CD4-positive, alpha-beta T cell (primary cell): ENCODE data around the gene WDR86. TPM values are rescaled to one million over a fixed set of nuclear protein-coding genes. Genes with fewer than 3 reads are reported as not detected.
A peak's percentile ranks its signal among the peaks of the same experiment; 100 is the strongest.

ENCODE experiments used
- ATAC-seq: fragments of 200-7000 bp; cut with Tn5 transposase; one replicate; pipeline ENCODE4 v1.10.0; 2022; ENCODE audit warnings: mild to moderate bottlenecking; ENCODE audit not compliant: poor library complexity
- CTCF ChIA-PET: fragments of 350-600 bp; sonication (Branson Sonifier 250); formaldehyde crosslinking; loops from one replicate; lab custom pipeline; 2021; ENCODE audit warnings: antibody characterized with exemption, inconsistent platforms; lab: Charles Lee
- POLR2A ChIA-PET: fragments of 350-600 bp; sonication (Branson Sonifier 250); formaldehyde crosslinking; loops from one replicate; lab custom pipeline; 2021; ENCODE audit warnings: antibody characterized with exemption, inconsistent platforms; lab: Charles Lee
- DNase-seq, 14 experiments: peaks; one replicate each; pipeline ENCODE4 v3.0.0-alpha.2; 2013 to 2020; ENCODE audit warnings: mixed read lengths in 2 of 14
- H3K27ac ChIP-seq, 2 donors: one replicate each; pipeline versions ENCODE4 v1.5.1 to v1.7.0; 2013; ENCODE audit warnings: low read length in 2 of 2, low read depth in 1 of 2, mild to moderate bottlenecking in 1 of 2
- H3K27me3 ChIP-seq, 2 experiments: 1 replicate in 1 of 2; 2 replicates in 1 of 2; pipeline versions ENCODE4 v1.6.1 to v1.7.0; 2013; ENCODE audit warnings: low read length in 2 of 2, control low read depth in 1 of 2, mild to moderate bottlenecking in 1 of 2, moderate library complexity in 1 of 2; ENCODE audit not compliant: insufficient read depth in 2 of 2, control insufficient read depth in 1 of 2
- H3K36me3 ChIP-seq: one replicate; pipeline ENCODE4 v1.6.1; 2013; ENCODE audit warnings: low read length, control low read depth; ENCODE audit not compliant: insufficient read depth
- H3K4me1 ChIP-seq: one replicate; pipeline ENCODE4 v1.6.1; 2013; ENCODE audit warnings: low read length, control low read depth; ENCODE audit not compliant: insufficient read depth
- H3K4me3 ChIP-seq: one replicate; pipeline ENCODE4 v1.5.1; 2013; ENCODE audit warnings: mild to moderate bottlenecking, low read length, moderate library complexity
- H3K9me3 ChIP-seq, 2 experiments: 1 replicate in 1 of 2; 2 replicates in 1 of 2; pipeline versions ENCODE4 v1.6.1 to v1.7.0; 2013; ENCODE audit warnings: low read length in 2 of 2, mild to moderate bottlenecking in 2 of 2, control low read depth in 1 of 2, moderate library complexity in 1 of 2; ENCODE audit not compliant: control insufficient read depth in 1 of 2, insufficient read depth in 1 of 2
- H3K27ac Mint-ChIP-seq: one replicate; pipeline ENCODE4 v1.8.0; 2020; ENCODE audit warnings: mixed read lengths
- H3K27me3 Mint-ChIP-seq: one replicate; pipeline ENCODE4 v1.8.0; 2021; ENCODE audit warnings: mixed read lengths
- H3K36me3 Mint-ChIP-seq: one replicate; pipeline ENCODE4 v1.8.0; 2021; ENCODE audit warnings: low read depth, mixed read lengths
- H3K4me1 Mint-ChIP-seq: one replicate; pipeline ENCODE4 v1.8.0; 2021; ENCODE audit warnings: low read depth, mixed read lengths
- H3K4me3 Mint-ChIP-seq: one replicate; pipeline ENCODE4 v1.8.0; 2020; ENCODE audit warnings: mild to moderate bottlenecking, mixed read lengths
- H3K9me3 Mint-ChIP-seq: one replicate; pipeline ENCODE4 v1.8.0; 2020; ENCODE audit warnings: mixed read lengths
- CTCF ChIP-seq: fragments of 200-600 bp; IDR thresholded peaks from one replicate; pipeline ENCODE4 v1.8.0; 2022; ENCODE audit warnings: antibody characterized with exemption, mild to moderate bottlenecking
- intact Hi-C, 2 experiments: fragments of 100-400 bp; cut with DNase I in 1 of 2; cut with micrococcal nuclease in 1 of 2; formaldehyde crosslinking; loops; one replicate each; pipeline versions ENCODE4 v1.15.1 to v1.9.0; 2023 to 2025; cut with DNase I, micrococcal nuclease
- total RNA-seq, 174 experiments: library from RNA in 2 of 174; stranded (reverse) in 2 of 174; gene quantifications; one replicate each; pipeline ENCODE4 v1.2.3 and lab custom pipeline; 2021 to 2026

The WDR86 gene
- total RNA-seq, 2 experiments from 2014 or later = 5.6 to 6.2 TPM

GRCh38 chr7:151351027-151351426 is 58.8 kb downstream of the WDR86 start:
- H3K9me3 Mint-ChIP-seq = no peaks in the 10 kb centered on the region
- H3K4me3 Mint-ChIP-seq = peak overlapping the region; percentile 70
- intact Hi-C loops = loop anchor here (5.0 to 10.0 kb wide), 2 partner anchors 124 to 524 kb away; partner anchors contain the start of genes ABCF2 (in 2 of the 2) and PRKAG2 (in 1 of the 2)
- Histone ChIP-seq H3K4me1 (peaks cover 51% of the 10 kb centered on the region), H3K36me3 (peaks cover 63% of the 10 kb centered on the region), H3K4me3 (no peak overlapping the region), H3K27me3 (no peaks in the 10 kb centered on the region), H3K27ac (peak overlapping the region; percentile 60 to 93), H3K9me3 (no peaks in the 10 kb centered on the region)
- DNase-seq (peak in 7 of 14 experiments; percentile 12 to 62 (median 37)), ATAC-seq (no peak)
- POLR2A ChIA-PET = interaction anchor here (0.6 to 5.0 kb wide), 9 partner anchors 10 to 97 kb away, joined by 3 to 65 read pairs (median 5); partner anchors contain the start of genes NUB1 and WDR86
- peaks cover 76% of the 10 kb centered on the region for H3K36me3 Mint-ChIP-seq
- H3K4me1 Mint-ChIP-seq = peaks cover 59% of the 10 kb centered on the region
- no peak for TF ChIP-seq CTCF
- no peaks in the 10 kb centered on the region for H3K27me3 Mint-ChIP-seq
- peak overlapping the region; percentile 94 for H3K27ac Mint-ChIP-seq
- CTCF ChIA-PET = interaction anchor here (0.6 to 6.2 kb wide), 14 partner anchors 9 to 169 kb away, joined by 3 to 83 read pairs (median 5); partner anchors contain the start of genes CHPF2, NUB1 and RHEB

- CTCF ChIA-PET = interaction anchor here (0.7 to 6.2 kb wide), 12 partner anchors 8 to 265 kb away, joined by 3 to 83 read pairs (median 4); partner anchors contain the start of genes CHPF2, NUB1 and RHEB
- POLR2A ChIA-PET = interaction anchor here (1.0 to 5.0 kb wide), 5 partner anchors 9 to 80 kb away, joined by 3 to 65 read pairs (median 6); partner anchors contain the start of gene NUB1
- Histone ChIP-seq H3K9me3 (no peaks in the 10 kb centered on the region), H3K27me3 (no peaks in the 10 kb centered on the region), H3K27ac (peak overlapping the region; percentile 90 to 93), H3K4me3 (peak overlapping the region; percentile 60), H3K4me1 (peaks cover 51% of the 10 kb centered on the region), H3K36me3 (peaks cover 62% of the 10 kb centered on the region)
- H3K4me1 Mint-ChIP-seq = peaks cover 68% of the 10 kb centered on the region
- intact Hi-C loops = loop anchor here in 1 of 2 experiments (10.0 kb wide), 2 partner anchors 175 to 1325 kb away; partner anchors contain the start of gene XRCC2
- ATAC-seq (peak; percentile 42), DNase-seq (no peak)
- H3K9me3 Mint-ChIP-seq = no peaks in the 10 kb centered on the region
- peak overlapping the region; percentile 94 for H3K27ac Mint-ChIP-seq
- H3K27me3 Mint-ChIP-seq = no peaks in the 10 kb centered on the region
- no peak for TF ChIP-seq CTCF
- peaks cover 71% of the 10 kb centered on the region for H3K36me3 Mint-ChIP-seq
- H3K4me3 Mint-ChIP-seq = peak overlapping the region; percentile 86
Observed at GRCh38 chr7:151349507-151349853, 60.4 kb downstream of the WDR86 start.

GRCh38 chr7:151348970-151349369 is 60.9 kb downstream of the WDR86 start:
- Mint-ChIP-seq H3K27ac (peak overlapping the region; percentile 94), H3K4me1 (peaks cover 66% of the 10 kb centered on the region), H3K36me3 (peaks cover 66% of the 10 kb centered on the region), H3K27me3 (no peaks in the 10 kb centered on the region), H3K4me3 (peak overlapping the region; percentile 86), H3K9me3 (no peaks in the 10 kb centered on the region)
- Histone ChIP-seq H3K27me3 (no peaks in the 10 kb centered on the region), H3K4me3 (peak overlapping the region; percentile 60), H3K4me1 (peaks cover 51% of the 10 kb centered on the region), H3K9me3 (no peaks in the 10 kb centered on the region), H3K27ac (peak overlapping the region; percentile 90 to 93), H3K36me3 (peaks cover 58% of the 10 kb centered on the region)
- no peak for TF ChIP-seq CTCF
- no peak for ATAC-seq
- DNase-seq = no peak
- intact Hi-C loops = loop anchor here in 1 of 2 experiments (10.0 kb wide), 2 partner anchors 176 to 1326 kb away; partner anchors contain the start of gene XRCC2
- CTCF ChIA-PET = interaction anchor here (0.6 to 6.2 kb wide), 5 partner anchors 9 to 105 kb away, joined by 3 to 83 read pairs (median 5); no protein-coding TSS in a partner anchor
- POLR2A ChIA-PET = interaction anchor here (1.9 to 5.0 kb wide), 2 partner anchors 8 to 34 kb away, joined by 9 to 65 read pairs; partner anchors contain the start of gene NUB1
